Brain microvascular endothelial cell (primary cell): ENCODE data around the gene KCNH2.

Experiments used
- DNase-seq: peaks from one replicate; pipeline ENCODE4 v3.0.0-alpha.2; 2020
- H3K27ac ChIP-seq: fragments of 250-450 bp; sonication (Bioruptor Pico); 2 replicates; pipeline ENCODE4 v1.5.1; 2020; ENCODE audit warnings: mild to moderate bottlenecking, moderate library complexity
- H3K27me3 ChIP-seq: fragments of 250-450 bp; sonication (Bioruptor Pico); replicated peaks from 2 replicates; pipeline ENCODE4 v1.5.1; 2020; ENCODE audit warnings: mild to moderate bottlenecking
- H3K36me3 ChIP-seq: fragments of 250-450 bp; sonication (Bioruptor Pico); replicated peaks from 2 replicates; pipeline ENCODE4 v1.5.1; 2020; ENCODE audit warnings: mild to moderate bottlenecking
- H3K4me3 ChIP-seq: 2 replicates; pipeline ENCODE4 v1.5.1; 2011; ENCODE audit warnings: low read depth, mild to moderate bottlenecking, control low read depth, low read length, moderate library complexity
- CTCF ChIP-seq: IDR thresholded peaks from 2 replicates; pipeline ENCODE4 v1.5.1; 2011; ENCODE audit warnings: low read depth, mild to moderate bottlenecking, moderate library complexity, low read length, control low read depth, inconsistent platforms; ENCODE audit errors: missing control alignments
- in situ Hi-C: cut with HindIII; loops from 2 replicates; pipeline ENCODE4 v1.10.0; 2017; ENCODE audit warnings: low sequenced_read_pairs, low pct_ligation_motif_present

Gene KCNH2

GRCh38 chr7:151016942-151017341 lies 38.8 kb upstream of the KCNH2 start:
- no peak for TF ChIP-seq CTCF
- peaks cover 33% of the 10 kb centered on the region for H3K27me3 ChIP-seq
- no peak for DNase-seq
- H3K4me3 ChIP-seq = no peak overlapping the region
- in situ Hi-C loops = no loop called here
- no peaks in the 10 kb centered on the region for H3K36me3 ChIP-seq
- H3K27ac ChIP-seq = no peak overlapping the region

GRCh38 chr7:151016505-151016904 lies 38.4 kb upstream of the KCNH2 start:
- Histone ChIP-seq H3K36me3 (no peaks in the 10 kb centered on the region), H3K4me3 (no peak overlapping the region), H3K27ac (no peak overlapping the region), H3K27me3 (peaks cover 33% of the 10 kb centered on the region)
- in situ Hi-C loops = no loop called here
- TF ChIP-seq CTCF = no peak
- no peak for DNase-seq

- H3K36me3 ChIP-seq = no peaks in the 10 kb centered on the region
- no peak for DNase-seq
These were observed 37.8 kb upstream of the KCNH2 start for GRCh38 chr7:151015967-151016366.

GRCh38 chr7:151014950-151015349 lies 36.8 kb upstream of the KCNH2 start:
- DNase-seq = no peak
- no peak for TF ChIP-seq CTCF
- H3K36me3 ChIP-seq = no peaks in the 10 kb centered on the region
- H3K27me3 ChIP-seq = peaks cover 24% of the 10 kb centered on the region
- H3K4me3 ChIP-seq = no peak overlapping the region
- no peak overlapping the region for H3K27ac ChIP-seq
- in situ Hi-C loops = no loop called here

More at GRCh38 chr7:151015967-151016366, 37.8 kb upstream of the KCNH2 start:
- TF ChIP-seq CTCF = no peak
- no peak overlapping the region for H3K27ac ChIP-seq
- peaks cover 33% of the 10 kb centered on the region for H3K27me3 ChIP-seq
- in situ Hi-C loops = no loop called here
- H3K4me3 ChIP-seq = no peak overlapping the region

GRCh38 chr7:151013733-151014497 lies 35.8 kb upstream of the KCNH2 start:
- H3K4me3 ChIP-seq = peak overlapping the region; percentile 52
- peaks cover 14% of the 10 kb centered on the region for H3K27me3 ChIP-seq
- H3K27ac ChIP-seq = no peak overlapping the region
- peak; percentile 18 for TF ChIP-seq CTCF
- H3K36me3 ChIP-seq = no peaks in the 10 kb centered on the region
- peak; percentile 79 for DNase-seq
- in situ Hi-C loops = no loop called here

GRCh38 chr7:151013356-151013732 lies 35.2 kb upstream of the KCNH2 start:
- TF ChIP-seq CTCF = no peak
- H3K36me3 ChIP-seq = no peaks in the 10 kb centered on the region
- H3K27me3 ChIP-seq = peaks cover 10% of the 10 kb centered on the region
- in situ Hi-C loops = no loop called here
- no peak for DNase-seq
- H3K4me3 ChIP-seq = peak overlapping the region; percentile 52
- H3K27ac ChIP-seq = no peak overlapping the region
